NCI-H82 (cell line): ENCODE data around the gene P4HB.

Experiments
- DNase-seq: peaks from one replicate; lab custom pipeline; 2025; lab: John Stamatoyannopoulos, UW

The P4HB gene

GRCh38 chr17:81868674-81869220, 8.4 kb upstream of the P4HB start:
- DNase-seq: peak; percentile 55

- DNase-seq: peak; percentile 52
These were observed 7.8 kb upstream of the P4HB start for GRCh38 chr17:81867991-81868673.

- DNase-seq: peak; percentile 65
These were observed 7.0 kb upstream of the P4HB start for GRCh38 chr17:81867170-81867990.

- peak; percentile 59 for DNase-seq
These were observed 6.3 kb upstream of the P4HB start for GRCh38 chr17:81866440-81867169.

DNA sequence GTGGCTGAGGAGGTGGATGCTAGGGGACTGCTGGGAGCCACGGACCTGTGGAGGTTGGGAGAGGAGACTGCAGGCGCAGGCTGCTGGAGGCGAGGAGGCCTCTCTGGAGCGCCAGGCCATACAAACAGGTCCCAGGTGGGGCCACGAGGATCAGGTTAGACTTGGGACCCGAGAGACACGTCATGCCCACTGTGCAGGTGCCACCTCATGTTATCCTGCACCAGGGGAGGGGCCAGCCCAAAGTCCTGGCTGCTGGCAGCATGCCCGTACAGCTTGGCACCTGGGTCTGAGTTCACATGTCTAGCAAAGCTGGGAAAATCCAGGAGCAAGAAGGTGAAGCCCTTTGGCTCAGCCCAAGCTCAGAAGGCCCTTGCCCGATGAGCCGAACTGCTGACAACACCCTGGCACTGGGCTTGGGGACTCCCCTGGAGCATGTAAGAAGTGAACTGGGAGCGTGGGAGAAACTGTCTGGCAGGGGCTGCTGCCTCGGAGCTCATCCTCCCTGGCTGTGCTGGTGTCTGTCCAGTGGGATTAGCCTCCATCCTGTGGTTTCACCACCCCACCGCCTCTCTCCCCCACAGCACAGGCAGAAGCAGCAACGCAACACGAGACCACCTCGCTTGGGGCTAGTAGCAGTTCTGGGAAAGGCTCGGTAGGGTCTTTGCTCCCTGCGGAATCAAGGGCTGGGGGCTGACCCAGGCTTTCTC, 5.6 kb upstream of the P4HB start:
- peak; percentile 59 for DNase-seq

DNA sequence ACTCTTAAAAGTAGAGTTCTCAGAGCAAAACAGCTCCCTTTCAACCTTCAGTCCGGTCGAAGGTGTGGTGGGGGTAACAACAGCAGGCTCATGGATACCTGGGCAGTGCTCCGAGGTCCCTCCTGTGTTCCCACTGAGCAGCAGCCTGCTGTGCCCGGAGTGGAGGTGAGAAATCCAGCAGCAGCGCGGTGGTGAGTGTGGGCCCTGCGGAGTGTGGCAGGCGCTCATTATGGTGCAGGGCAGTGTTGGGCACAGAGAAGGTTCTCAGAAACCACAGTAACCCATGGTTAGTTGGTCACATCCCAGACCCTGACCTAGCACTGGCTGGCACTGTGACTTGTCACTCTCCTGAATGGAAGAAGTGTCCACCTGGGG, 5.0 kb upstream of the P4HB start:
- no peak for DNase-seq

DNA sequence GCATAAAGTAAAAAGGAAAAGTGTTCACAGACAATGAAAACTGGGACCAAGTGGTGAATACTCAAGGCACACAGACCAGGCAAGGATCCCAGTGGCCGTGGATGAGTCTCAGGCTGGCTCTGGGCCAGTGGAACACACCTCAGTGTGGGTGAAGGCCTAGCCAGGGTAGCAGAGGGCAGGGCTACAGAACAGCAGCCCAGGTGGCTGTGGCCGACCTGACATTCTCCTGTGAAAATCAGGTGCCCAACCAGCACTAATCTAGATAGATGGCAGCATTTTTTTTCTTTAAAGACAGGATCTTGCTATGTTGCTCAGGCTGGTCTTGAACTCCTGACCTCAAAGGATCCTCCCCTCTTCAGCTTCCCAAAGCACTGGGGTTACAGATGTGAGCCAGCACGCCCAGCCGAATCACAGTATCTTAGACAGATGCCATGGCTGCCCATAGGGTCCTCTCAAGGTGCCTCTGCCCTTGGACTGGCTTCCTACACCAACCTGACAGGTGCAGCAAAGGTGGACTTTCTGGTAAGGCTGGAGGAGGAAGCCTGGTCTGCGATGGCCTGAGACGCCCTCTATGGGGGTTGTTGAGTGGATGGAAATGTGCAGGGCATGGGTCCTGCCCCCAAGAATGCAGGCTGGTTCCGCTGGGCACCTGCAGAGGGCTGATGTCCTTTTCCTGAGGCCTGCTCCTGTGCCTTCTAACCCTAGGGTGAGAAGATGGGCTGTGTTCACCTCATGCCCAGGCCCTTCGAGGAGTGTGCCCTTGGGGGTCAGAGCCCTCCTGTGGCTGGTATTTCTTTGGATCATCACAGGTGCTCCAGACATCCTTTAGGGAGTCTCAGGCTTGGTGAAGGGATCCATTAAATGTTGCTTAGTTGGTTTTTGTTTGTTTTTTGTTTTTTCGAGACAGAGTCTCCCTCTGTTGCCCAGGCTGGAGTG, 3.8 kb upstream of the P4HB start:
- no peak for DNase-seq

DNA sequence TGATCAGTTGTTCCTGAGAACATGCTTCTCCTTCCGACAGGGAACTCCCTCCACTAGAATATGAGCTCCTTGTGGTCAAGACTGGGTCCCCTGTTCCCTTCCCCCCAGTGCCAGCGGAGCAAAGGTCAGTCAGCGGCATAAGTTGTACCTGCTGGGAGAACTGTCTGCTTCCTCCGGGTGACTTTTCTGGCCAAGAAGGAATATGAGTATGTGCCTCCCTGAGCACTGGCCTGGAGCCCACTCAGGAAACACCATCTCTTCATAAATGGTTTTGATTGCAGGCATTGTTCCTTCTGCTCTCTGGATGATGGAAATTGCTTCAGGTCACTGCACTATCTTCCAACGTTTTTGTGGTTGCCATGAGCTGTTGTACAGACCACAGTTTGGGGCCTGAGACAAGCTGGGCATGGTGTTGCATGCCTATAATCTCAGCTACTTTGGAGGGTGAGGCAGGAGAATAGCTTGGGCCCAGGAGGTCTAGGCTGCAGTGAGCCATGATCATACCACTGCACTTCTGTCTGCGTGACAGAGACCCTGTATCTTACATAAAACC, 2.9 kb upstream of the P4HB start:
- no peak for DNase-seq

DNA sequence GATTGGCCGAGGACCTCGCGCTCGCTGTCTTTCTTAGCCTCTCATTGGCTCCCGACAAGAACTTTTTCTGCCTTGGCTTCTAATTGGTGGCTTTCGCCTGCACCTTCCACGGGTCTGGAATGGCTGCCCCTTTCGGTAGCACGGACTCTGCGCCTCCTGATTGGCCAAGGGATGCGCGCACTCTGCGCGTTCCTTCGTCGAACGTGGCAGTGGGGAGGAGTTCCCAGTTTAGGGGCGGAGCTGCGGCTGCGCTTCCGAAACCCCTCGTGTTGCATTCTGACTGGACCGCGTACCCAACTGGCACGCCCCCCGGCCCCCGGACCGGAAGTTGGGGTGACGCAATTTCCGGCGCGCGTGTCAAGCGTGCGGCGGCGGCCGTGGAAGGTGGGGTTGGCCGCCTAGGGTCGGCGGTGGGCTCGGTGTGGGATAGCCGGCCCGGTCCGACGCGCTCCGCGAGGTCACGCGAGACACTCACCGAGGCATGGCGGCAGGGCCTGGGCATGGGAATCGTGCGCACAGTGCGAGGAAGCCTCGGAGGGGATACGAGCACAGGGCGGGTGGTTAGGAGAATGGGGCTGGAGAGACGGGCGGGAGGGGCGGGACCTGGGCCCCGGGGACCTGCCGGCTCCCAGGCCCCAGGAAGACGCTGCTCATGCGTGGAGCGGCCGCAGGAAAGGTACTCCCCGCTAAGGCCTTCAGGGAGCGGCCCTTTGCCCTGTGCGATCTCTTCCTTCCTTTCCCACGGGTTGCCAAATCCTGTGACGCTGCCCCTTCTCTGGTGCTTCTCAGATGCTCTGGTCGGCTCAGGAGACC, 627 bp upstream of the P4HB start:
- peak; percentile 100 for DNase-seq

- peak; percentile 37 for DNase-seq
These were observed 1.1 kb downstream of the P4HB start for GRCh38 chr17:81858967-81859905.

DNA sequence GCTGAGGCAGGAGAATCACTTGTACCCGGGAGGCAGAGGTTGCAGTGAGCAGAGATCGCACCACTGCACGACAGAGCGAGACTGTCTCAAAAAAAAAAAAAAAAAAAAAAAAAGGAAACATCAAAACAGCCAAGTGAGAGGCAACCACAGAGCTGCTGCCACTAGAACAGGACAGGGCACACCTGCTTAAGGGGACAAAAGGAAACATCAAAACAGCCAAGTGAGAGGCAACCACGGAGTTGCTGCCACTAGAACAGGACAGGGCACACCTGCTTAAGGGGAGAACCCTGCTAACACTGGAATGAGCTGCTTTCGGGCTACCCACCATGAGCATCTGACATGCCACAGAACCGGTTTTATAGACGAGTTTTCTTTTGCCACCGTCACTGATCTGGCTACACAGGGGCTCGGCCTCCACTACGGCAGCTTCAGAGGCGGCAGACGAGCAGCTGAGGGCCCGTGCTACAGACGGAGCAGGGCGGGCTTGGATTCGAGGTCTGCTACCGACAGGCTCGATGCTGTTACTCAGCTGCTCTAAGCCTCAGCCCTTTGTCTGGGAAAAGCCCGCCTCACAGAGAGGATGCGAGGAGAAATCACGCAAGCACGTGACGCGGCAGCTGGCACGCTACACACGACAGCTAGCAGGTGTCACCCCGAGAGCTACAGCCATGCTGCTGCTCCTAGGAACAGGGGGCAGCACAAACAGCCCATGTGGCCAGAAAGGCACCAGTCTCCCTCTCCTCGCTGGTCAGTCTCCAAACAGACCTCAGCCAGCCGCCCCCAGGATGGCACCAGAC, 2.0 kb downstream of the P4HB start:
- DNase-seq: no peak

GRCh38 chr17:81854974-81855774, 5.2 kb downstream of the P4HB start:
- no peak for DNase-seq

DNA sequence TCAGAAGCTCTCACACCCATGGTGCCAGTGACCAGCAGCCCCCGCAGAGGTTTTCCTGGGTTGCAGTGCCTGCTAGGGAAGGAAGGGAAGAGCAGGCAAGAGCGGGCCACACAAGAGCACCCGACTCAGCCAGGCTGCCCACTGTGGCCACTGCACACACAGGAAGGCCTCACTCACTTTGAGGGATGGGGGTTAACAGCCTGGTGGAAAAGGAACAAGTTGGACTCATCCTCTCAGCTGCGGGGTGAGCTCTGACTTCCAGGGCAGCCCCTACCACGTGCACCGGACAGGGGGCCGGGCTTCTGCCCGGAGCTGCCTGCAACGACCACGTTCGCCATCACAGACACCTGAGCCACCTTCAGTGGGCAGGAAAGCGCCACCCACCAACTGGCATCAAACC, 8.1 kb downstream of the P4HB start:
- DNase-seq: no peak

DNA sequence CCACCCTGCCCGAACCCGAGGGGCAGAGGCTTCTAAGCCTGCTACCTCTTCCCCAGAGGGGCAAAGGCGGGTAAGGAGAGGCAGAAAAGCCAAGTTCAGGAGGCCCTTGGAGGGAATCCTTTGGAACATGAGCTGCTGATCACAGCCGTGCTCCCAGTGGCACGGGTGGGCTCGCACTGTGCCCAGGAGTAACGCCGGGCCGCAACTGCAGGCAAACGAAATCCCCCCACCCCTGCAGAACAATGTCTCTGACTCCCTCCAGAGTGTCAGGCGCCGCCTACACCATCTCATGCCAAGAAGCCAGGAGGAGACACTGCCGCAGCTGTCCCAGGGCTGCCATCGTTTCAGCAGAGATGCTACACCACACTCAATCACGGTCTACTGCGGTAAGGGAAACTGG, 8.9 kb downstream of the P4HB start:
- DNase-seq: no peak

DNA sequence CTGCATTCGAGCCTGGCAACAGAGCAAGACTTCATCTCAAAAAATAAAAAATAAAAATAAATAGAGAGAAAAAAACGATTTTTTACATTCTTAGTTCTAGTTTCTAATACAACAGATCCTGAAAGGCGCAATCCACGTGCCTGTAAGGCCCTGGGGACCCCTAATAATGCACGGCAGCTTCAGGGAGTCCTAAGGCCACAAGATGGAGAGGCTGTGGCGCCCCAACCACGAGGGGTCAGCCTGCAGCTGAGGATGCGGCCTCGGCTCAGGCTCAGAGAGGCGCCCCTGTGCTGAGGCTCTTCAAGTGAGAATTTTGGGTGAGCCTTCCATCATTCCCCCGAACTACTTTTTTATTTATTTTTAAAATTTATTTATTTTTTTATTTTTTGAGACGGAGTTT, 10.9 kb downstream of the P4HB start:
- DNase-seq: no peak

GRCh38 chr17:81846743-81847689, 13.3 kb downstream of the P4HB start:
- no peak for DNase-seq
